Endothelial cell of umbilical vein (primary cell): Measurements from ENCODE around the gene FCRL3. TPM values are rescaled to one million over a fixed set of nuclear protein-coding genes. Genes with fewer than 3 reads are reported as not detected.

ENCODE experiments used
- BruUV-seq: library from RNA; stranded (reverse); fragments of 400-500 nt; replicated peaks from 2 replicates; lab custom pipeline; 2021; lab: Mats Ljungman, UMichigan
- CTCF ChIA-PET: fragments of 300-600, 350-600 bp; sonication (Branson Sonifier 250); formaldehyde crosslinking; loops from one replicate; lab custom pipeline; 2021; ENCODE audit warnings: antibody characterized with exemption, inconsistent platforms; lab: Charles Lee
- POLR2A ChIA-PET: fragments of 300-600, 350-600 bp; sonication (Branson Sonifier 250); formaldehyde crosslinking; loops from one replicate; lab custom pipeline; 2021; ENCODE audit warnings: antibody characterized with exemption, inconsistent platforms; lab: Charles Lee
- DNase-seq: peaks from one replicate; pipeline ENCODE4 v3.0.0-alpha.2; 2011; ENCODE audit warnings: low read depth, low spot score
- FAIRE-seq: peaks from 2 replicates; lab custom pipeline; 2011; peaks lifted over from hg19 to GRCh38; lab: Jason Lieb, UNC
- H2AFZ ChIP-seq: 2 replicates; pipeline ENCODE4 v1.6.0; 2012; ENCODE audit warnings: low read depth, low read length, control low read depth, inconsistent platforms
- H3K27ac ChIP-seq: 2 replicates; pipeline ENCODE4 v1.5.1; 2011; ENCODE audit warnings: low read depth, mild to moderate bottlenecking, control low read depth, low read length, moderate library complexity; ENCODE audit not compliant: insufficient read depth
- H3K27me3 ChIP-seq, 2 experiments: 2 replicates each; pipeline versions ENCODE4 v1.6.0 to v1.6.1; 2011; ENCODE audit warnings: low read length in 2 of 2, mixed read lengths in 1 of 2; ENCODE audit not compliant: control insufficient read depth in 2 of 2, insufficient read depth in 2 of 2
- H3K36me3 ChIP-seq, 2 experiments: 2 replicates in 1 of 2; 3 replicates in 1 of 2; pipeline ENCODE4 v1.5.1; 2011; ENCODE audit warnings: low read length in 2 of 2, mild to moderate bottlenecking in 1 of 2, moderate library complexity in 1 of 2; ENCODE audit not compliant: control insufficient read depth in 2 of 2, insufficient read depth in 2 of 2; ENCODE audit errors: extremely low read depth in 1 of 2
- H3K4me1 ChIP-seq: 3 replicates; pipeline ENCODE4 v1.5.1; 2011; ENCODE audit warnings: mild to moderate bottlenecking, low read length; ENCODE audit not compliant: control insufficient read depth, insufficient read depth; ENCODE audit errors: extremely low read depth
- H3K4me2 ChIP-seq: 2 replicates; pipeline ENCODE4 v1.6.1; 2011; ENCODE audit warnings: low read length, control low read depth, mixed read lengths; ENCODE audit not compliant: insufficient read depth
- H3K4me3 ChIP-seq, 3 experiments: fragments of 200-600 bp in 1 of 3; sonication (generic), shearing (Covaris generic) in 1 of 3; replicated peaks in 1 of 3; 2 replicates each; pipeline ENCODE4 v1.5.1; 2011 to 2016; ENCODE audit warnings: control low read depth in 3 of 3, low read length in 3 of 3, mild to moderate bottlenecking in 2 of 3, inconsistent platforms in 1 of 3, low read depth in 1 of 3, moderate library complexity in 1 of 3; ENCODE audit not compliant: insufficient read depth in 1 of 3
- H3K79me2 ChIP-seq: 2 replicates; pipeline ENCODE4 v1.6.0; 2012; ENCODE audit warnings: low read length, inconsistent platforms; ENCODE audit not compliant: control insufficient read depth, insufficient read depth
- H3K9ac ChIP-seq: replicated peaks from 2 replicates; pipeline ENCODE3; 2011; ENCODE audit warnings: low read length, control low read depth; ENCODE audit not compliant: insufficient read depth; ENCODE audit errors: extremely low read depth
- H3K9me1 ChIP-seq: replicated peaks from 3 replicates; pipeline ENCODE4 v1.6.0; 2011; ENCODE audit warnings: mild to moderate bottlenecking, low read length; ENCODE audit not compliant: control insufficient read depth, insufficient read depth; ENCODE audit errors: extremely low read depth
- H3K9me3 ChIP-seq: replicated peaks from 2 replicates; pipeline ENCODE4 v1.5.1; 2012; ENCODE audit warnings: low read length, inconsistent platforms; ENCODE audit not compliant: control insufficient read depth, insufficient read depth
- H4K20me1 ChIP-seq: replicated peaks from 2 replicates; pipeline ENCODE3; 2011; ENCODE audit warnings: mild to moderate bottlenecking, low read length; ENCODE audit not compliant: control insufficient read depth, insufficient read depth; ENCODE audit errors: extremely low read depth
- CTCF ChIP-seq, 2 donors: IDR thresholded peaks; 1 replicate in 1 of 2; 2 replicates in 1 of 2; pipeline ENCODE4 v1.5.1; 2011; ENCODE audit warnings: low read length in 2 of 2, mild to moderate bottlenecking in 2 of 2, moderate library complexity in 2 of 2, control low read depth in 1 of 2, inconsistent platforms in 1 of 2, low read depth in 1 of 2; ENCODE audit not compliant: insufficient read depth in 1 of 2; ENCODE audit errors: extremely low read depth in 1 of 2
- EZH2 ChIP-seq: IDR thresholded peaks from 2 replicates; pipeline ENCODE4 v1.6.1; 2012; ENCODE audit warnings: borderline replicate concordance, low read depth, mild to moderate bottlenecking, moderate library complexity, low read length, inconsistent platforms; ENCODE audit not compliant: severe bottlenecking
- FOS ChIP-seq: IDR thresholded peaks from 2 replicates; pipeline ENCODE4 v1.6.1; 2011; ENCODE audit warnings: mild to moderate bottlenecking, low read length, moderate library complexity, borderline replicate concordance; ENCODE audit not compliant: insufficient read depth
- GATA2 ChIP-seq: IDR thresholded peaks from 2 replicates; pipeline ENCODE4 v1.7.0; 2011; ENCODE audit warnings: low read depth, mild to moderate bottlenecking, moderate library complexity, mixed read lengths, low read length; ENCODE audit not compliant: insufficient read length, insufficient read depth
- JUN ChIP-seq: IDR thresholded peaks from 2 replicates; pipeline ENCODE4 v1.6.1; 2011; ENCODE audit warnings: borderline replicate concordance, low read depth; ENCODE audit not compliant: insufficient read length, insufficient read depth
- MAX ChIP-seq: IDR thresholded peaks from 2 replicates; pipeline ENCODE4 v1.6.1; 2011; ENCODE audit not compliant: insufficient read depth, insufficient read length
- MYC ChIP-seq: IDR thresholded peaks from one replicate; pipeline ENCODE4 v1.6.1; 2011; ENCODE audit warnings: mild to moderate bottlenecking, low read depth, low read length
- POLR2A ChIP-seq: IDR thresholded peaks from 2 replicates; pipeline ENCODE4 v1.6.1; 2012; ENCODE audit warnings: low read depth, mild to moderate bottlenecking, control low read depth, low read length
- POLR2AphosphoS5 ChIP-seq: IDR thresholded peaks from 2 replicates; pipeline ENCODE4 v1.6.1; 2012; ENCODE audit warnings: low read depth, mild to moderate bottlenecking, control low read depth, low read length, moderate library complexity; ENCODE audit not compliant: insufficient read depth
- dilution Hi-C: fragments of 300-500 bp; cut with MboI; formaldehyde crosslinking; loops from one replicate; pipeline ENCODE4 v1.15.0; 2019; ENCODE audit warnings: low sequenced_read_pairs; ENCODE audit not compliant: extremely low pct_ligation_motif_present
- intact Hi-C: fragments of 100-400 bp; cut with micrococcal nuclease; formaldehyde crosslinking; loops from one replicate; pipeline ENCODE4 v1.10.0; 2022
- polyA plus RNA-seq, 4 experiments: library from polyadenylated mRNA; depleted of rRNA in 3 of 4; stranded (reverse) in 3 of 4; unstranded in 1 of 4; fragments of >200 nt; gene quantifications; 2 replicates each; pipeline versions ENCODE4 v1.2.1 to v1.2.3, GENCODE V29; 2011 to 2012; ENCODE audit warnings: missing spikeins in 1 of 4
- total RNA-seq: library from RNA; stranded (reverse); gene quantifications from 2 replicates; pipeline ENCODE4 v1.2.3, GENCODE V29; 2021

Gene FCRL3
- total and polyA plus RNA-seq, 2 donors (not counting 3 experiments of a cell fraction or from before 2014, with no cell fraction given) = not detected

DNA sequence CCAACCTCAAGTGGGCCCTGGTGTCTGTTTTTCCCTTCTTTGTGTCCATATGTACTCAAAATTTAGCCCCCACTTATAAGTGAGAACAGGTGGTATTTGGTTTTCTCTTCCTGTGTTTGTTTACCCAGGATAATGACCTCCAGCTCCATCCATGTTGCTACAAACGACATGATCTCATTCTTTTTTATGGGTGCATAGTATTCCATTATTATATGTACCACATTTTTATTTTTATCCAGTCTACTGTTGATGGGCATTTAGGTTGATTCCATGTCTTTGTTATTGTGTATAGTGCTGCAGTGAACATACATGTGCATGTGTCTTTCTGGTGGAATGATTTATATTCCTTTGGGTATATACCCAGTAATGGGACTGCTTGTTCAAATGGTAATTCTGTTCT, 27.6 kb downstream of the FCRL3 start:
- H3K9me3 ChIP-seq = no peaks in the 10 kb centered on the region
- intact Hi-C loops (loop anchor here (1.0 kb wide), 1 partner anchor 12 kb away; no protein-coding TSS in a partner anchor), dilution Hi-C loops (no loop called here)
- no peak overlapping the region for H3K27ac ChIP-seq
- ChIA-PET CTCF (no interaction called here), POLR2A (no interaction called here)
- no peaks in the 10 kb centered on the region for H4K20me1 ChIP-seq
- no peaks in the 10 kb centered on the region for H3K27me3 ChIP-seq
- H3K4me3 ChIP-seq = no peak overlapping the region
- TF ChIP-seq CTCF (IDR thresholded peaks at IDR 0.05; ENCODE audit: extremely low read depth in 1 of 2, insufficient read depth in 1 of 2, low read depth in 1 of 2, low read length in 2 of 2) (no peak), GATA2 (no peak), MAX (no peak), POLR2AphosphoS5 (no peak), MYC (no peak)
- no TSS peak for BruUV-seq
- no peaks in the 10 kb centered on the region for H3K79me2 ChIP-seq
- no peaks in the 10 kb centered on the region for H3K9me1 ChIP-seq
- no peak overlapping the region for H2AFZ ChIP-seq
- no peak overlapping the region for H3K9ac ChIP-seq
- H3K36me3 ChIP-seq = no peaks in the 10 kb centered on the region
- no peak overlapping the region for H3K4me2 ChIP-seq
- no peaks in the 10 kb centered on the region for H3K4me1 ChIP-seq
- no peak for DNase-seq
- no peak for FAIRE-seq

DNA sequence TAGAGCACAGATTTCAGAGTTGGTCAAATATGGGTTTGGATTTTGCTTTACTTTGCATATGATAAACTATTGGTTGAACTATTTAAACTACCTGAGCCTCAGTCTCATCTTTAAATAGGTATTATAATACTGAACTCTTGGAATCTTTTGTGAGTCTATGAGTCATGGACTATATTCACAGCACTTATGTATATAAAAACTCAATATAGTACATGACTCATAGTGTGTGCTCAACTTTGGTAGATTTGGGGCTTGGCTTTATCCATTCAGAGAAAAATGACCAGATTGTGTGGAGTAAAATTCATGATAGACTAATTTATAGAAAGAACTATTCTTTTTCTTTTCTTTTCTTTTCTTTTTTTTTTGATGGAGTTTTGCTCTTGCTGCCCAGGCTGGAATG, 28.7 kb downstream of the FCRL3 start:
- no peaks in the 10 kb centered on the region for H4K20me1 ChIP-seq
- intact Hi-C loops (no loop called here), dilution Hi-C loops (no loop called here)
- no peaks in the 10 kb centered on the region for H3K9me3 ChIP-seq
- no peak overlapping the region for H3K4me2 ChIP-seq
- no peak overlapping the region for H2AFZ ChIP-seq
- no peak overlapping the region for H3K9ac ChIP-seq
- no peaks in the 10 kb centered on the region for H3K4me1 ChIP-seq
- H3K27ac ChIP-seq = no peak overlapping the region
- ChIA-PET POLR2A (no interaction called here), CTCF (no interaction called here)
- BruUV-seq = no TSS peak
- no peaks in the 10 kb centered on the region for H3K9me1 ChIP-seq
- DNase-seq (no peak), FAIRE-seq (no peak)
- no peaks in the 10 kb centered on the region for H3K79me2 ChIP-seq
- H3K27me3 ChIP-seq = no peaks in the 10 kb centered on the region
- H3K36me3 ChIP-seq = no peaks in the 10 kb centered on the region
- H3K4me3 ChIP-seq = no peak overlapping the region
- no peak for TF ChIP-seq FOS
- TF ChIP-seq JUN = no peak
- no peak for TF ChIP-seq MYC
- TF ChIP-seq MAX = no peak
- no peak for TF ChIP-seq GATA2
- TF ChIP-seq CTCF (IDR thresholded peaks at IDR 0.05; ENCODE audit: extremely low read depth in 1 of 2, insufficient read depth in 1 of 2, low read depth in 1 of 2, low read length in 2 of 2) = no peak
- TF ChIP-seq POLR2AphosphoS5 = no peak
- no peak for TF ChIP-seq EZH2
- TF ChIP-seq POLR2A = no peak
